ENCODE measurements around the gene CDC7.

GRCh38 chr1:91533361-91534024 lies 32.8 kb downstream of the CDC7 start:
- TF ChIP-seq CTCF (IDR thresholded peaks at IDR 0.05) = no peak
- TF ChIP-seq EZH2phosphoT487 (IDR thresholded peaks at IDR 0.05) = no peak

Measured in neural progenitor cell (in vitro differentiated cells).